ENCODE data around the gene VEPH1.
A peak's percentile ranks its signal among the peaks of the same experiment; 100 is the strongest.
"Not testable (repeated sequence)": the region's sequence is repeated elsewhere in the genome, so short reads cannot be mapped to it uniquely, and the experiment has no call there.

The VEPH1 gene

GRCh38 chr3:157350651-157351050 is 152.6 kb downstream of the VEPH1 start:
- not testable (repeated sequence) for DNase-seq (ENCODE audit: low read depth, low spot score)

- DNase-seq (ENCODE audit: low read depth, low spot score) = not testable (repeated sequence)
Measured at GRCh38 chr3:157348304-157349075, 154.7 kb downstream of the VEPH1 start.

DNA sequence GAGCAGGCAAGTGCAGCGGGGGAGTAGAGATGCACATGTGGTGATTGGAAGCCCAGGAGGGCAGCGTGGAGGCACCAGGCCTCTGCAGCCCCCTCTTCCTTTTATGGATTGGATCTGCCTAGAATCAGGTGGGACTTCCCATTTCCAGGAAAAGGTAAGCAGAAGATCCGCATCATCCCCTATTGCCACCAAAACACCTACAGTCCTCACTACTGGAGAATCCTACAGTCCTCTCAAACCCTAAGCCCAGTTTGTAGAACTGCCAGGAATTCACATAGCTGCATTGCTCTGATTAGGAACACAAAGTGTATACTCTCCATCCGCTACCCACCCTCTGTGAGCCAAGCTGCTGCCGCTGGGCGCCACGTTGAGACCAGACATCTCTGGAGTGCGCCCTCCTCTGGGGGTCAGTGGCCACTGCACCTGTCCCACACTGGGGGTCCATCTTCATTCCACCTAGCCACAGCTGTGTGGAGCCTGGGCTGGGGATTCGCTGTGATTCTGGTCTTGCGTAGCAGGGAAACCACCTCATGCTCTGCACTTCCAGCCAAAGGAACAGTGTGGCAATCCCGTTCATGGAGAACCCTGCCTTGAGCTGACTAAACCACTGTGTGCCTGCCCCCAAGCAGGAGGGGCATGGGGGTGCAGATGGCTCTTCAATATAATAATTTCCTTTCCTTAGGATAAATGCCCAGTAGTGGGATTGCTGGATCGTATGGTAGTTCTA is 155.5 kb downstream of the VEPH1 start:
- DNase-seq (ENCODE audit: low read depth, low spot score) = no peak

GRCh38 chr3:157336252-157337009 is 166.8 kb downstream of the VEPH1 start:
- no peak for DNase-seq (ENCODE audit: low read depth, low spot score)

DNA sequence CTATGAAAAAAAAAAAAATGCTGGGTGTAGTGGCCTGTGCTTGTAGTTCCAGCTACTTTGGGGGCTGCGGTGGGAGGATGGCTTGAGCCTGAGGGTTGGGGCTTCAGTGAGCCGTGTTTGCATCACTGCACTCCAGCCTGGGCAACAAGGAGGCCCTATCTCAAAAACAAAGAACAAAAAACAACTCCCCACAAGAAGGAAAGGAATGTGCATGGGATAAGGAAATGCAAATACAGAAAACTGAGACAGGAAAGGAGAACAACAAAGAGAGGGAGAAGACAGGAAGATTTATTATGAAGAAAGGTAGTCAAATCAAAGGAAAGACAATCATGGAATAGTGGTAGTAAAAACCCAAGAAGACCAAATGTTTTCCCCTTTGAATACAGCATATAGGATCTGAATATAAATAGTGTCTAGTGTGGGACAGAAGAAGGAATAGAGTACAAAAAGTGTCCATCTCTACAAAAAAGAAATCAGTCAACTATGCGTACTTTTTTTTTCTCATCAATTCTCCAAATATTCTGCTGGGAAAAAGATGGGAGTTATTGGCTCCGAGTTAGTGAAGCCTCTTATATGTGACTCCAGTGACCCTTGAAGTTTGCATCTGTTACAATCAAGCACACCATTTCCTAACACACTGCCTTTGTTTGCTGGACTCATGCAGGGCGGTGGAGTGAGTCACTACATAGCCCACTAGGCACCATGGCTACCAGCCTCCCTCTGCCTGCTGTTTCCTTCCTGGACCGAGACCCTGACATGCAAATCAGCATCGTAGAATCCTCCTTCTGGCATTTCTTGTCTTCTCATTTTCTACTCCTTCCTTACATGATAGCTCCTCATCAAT is 167.8 kb downstream of the VEPH1 start:
- DNase-seq (ENCODE audit: low read depth, low spot score) = peak; percentile 68

- DNase-seq (ENCODE audit: low read depth, low spot score) = no peak
Measured at GRCh38 chr3:157333551-157333991, 169.6 kb downstream of the VEPH1 start.

DNA sequence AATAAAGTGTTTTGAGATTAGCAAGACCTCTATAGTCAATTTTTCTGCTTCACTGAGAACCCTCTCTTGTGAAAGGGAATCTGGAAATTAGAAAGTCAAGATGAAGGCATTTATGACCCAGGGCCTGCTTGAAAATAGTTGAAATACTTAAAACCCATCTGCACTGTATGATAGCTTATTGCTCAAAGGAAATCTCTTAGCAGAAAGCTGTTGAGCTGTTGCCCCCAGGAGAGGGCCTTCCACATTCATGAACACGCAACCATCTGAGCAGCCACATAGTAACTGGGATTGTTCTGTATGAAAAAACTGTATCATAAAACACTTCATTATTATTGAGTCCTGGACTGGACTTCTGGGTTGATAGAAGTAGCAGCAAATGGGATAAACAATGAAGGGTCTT is 173.0 kb downstream of the VEPH1 start:
- no peak for DNase-seq (ENCODE audit: low read depth, low spot score)

- no peak for DNase-seq (ENCODE audit: low read depth, low spot score)
Measured at GRCh38 chr3:157329551-157329950, 173.7 kb downstream of the VEPH1 start.

GRCh38 chr3:157327837-157328236 is 175.4 kb downstream of the VEPH1 start:
- no peak for DNase-seq (ENCODE audit: low read depth, low spot score)

GRCh38 chr3:157327018-157327417 is 176.2 kb downstream of the VEPH1 start:
- no peak for DNase-seq (ENCODE audit: low read depth, low spot score)

DNA sequence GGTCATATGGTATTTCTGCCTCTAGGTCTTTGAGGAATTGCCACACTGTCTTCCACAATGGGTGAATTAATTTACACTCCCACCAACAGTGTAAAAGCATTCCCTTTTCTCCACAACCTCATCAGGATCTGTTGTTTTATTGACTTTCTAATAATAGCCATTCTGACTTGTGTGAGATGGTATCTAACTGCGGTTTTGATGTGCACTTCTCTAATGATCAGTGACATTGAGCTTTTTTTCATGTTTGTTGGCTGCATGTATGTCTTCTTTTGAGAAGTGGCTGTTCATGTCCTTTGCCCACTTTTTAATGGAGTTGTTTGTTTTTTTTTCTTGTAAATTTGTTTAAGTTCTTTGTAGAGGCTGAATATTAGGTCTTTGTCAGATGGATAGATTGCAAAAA is 178.3 kb downstream of the VEPH1 start:
- not testable (repeated sequence) for DNase-seq (ENCODE audit: low read depth, low spot score)

GRCh38 chr3:157323360-157323759 is 179.9 kb downstream of the VEPH1 start:
- no peak for DNase-seq (ENCODE audit: low read depth, low spot score)

GRCh38 chr3:157319672-157320071 is 183.5 kb downstream of the VEPH1 start:
- no peak for DNase-seq (ENCODE audit: low read depth, low spot score)

- DNase-seq (ENCODE audit: low read depth, low spot score) = no peak
Measured at GRCh38 chr3:157318639-157319288, 184.5 kb downstream of the VEPH1 start.

DNA sequence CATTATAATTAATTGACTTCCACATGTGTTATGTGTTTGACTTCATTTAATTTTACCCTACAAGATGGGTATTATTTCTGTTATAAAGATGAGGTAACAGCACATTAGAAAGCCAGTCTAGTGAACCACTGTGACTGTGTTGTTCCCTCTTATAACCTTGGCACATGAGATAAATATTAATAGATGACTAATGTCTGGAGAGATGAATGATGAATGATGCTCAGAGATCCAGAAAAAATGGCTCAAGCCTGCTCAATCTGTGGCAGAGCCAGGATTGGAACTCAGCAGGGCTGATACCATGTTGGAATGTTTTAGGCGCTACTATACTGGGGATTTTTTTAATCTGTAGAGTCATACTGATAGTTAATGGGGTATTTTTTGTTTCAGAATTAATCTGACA is 185.3 kb downstream of the VEPH1 start:
- no peak for DNase-seq (ENCODE audit: low read depth, low spot score)

GRCh38 chr3:157313186-157313585 is 190.0 kb downstream of the VEPH1 start:
- DNase-seq (ENCODE audit: low read depth, low spot score) = no peak

GRCh38 chr3:157312376-157312745 is 190.9 kb downstream of the VEPH1 start:
- no peak for DNase-seq (ENCODE audit: low read depth, low spot score)

GRCh38 chr3:157311633-157312375 is 191.4 kb downstream of the VEPH1 start:
- no peak for DNase-seq (ENCODE audit: low read depth, low spot score)

- no peak for DNase-seq (ENCODE audit: low read depth, low spot score)
Measured at GRCh38 chr3:157310329-157311052, 192.7 kb downstream of the VEPH1 start.

GRCh38 chr3:157306502-157306901 is 196.7 kb downstream of the VEPH1 start:
- DNase-seq (ENCODE audit: low read depth, low spot score) = no peak

All from brain pericyte (primary cell).